ENCODE data around the gene NPPC.
"Not testable (repeated sequence)": the region's sequence is repeated elsewhere in the genome, so short reads cannot be mapped to it uniquely, and the experiment has no call there.

NPPC gene

GRCh38 chr2:231926180-231926741 is at the start of gene NPPC:
Gene NPPC (minus strand): TSS chr2:231926396. CDS start chr2:231926249, 147 bp downstream.
- DNase-seq (ENCODE audit: low spot score) = no peak

- no peak for DNase-seq (ENCODE audit: low spot score)
Measured at GRCh38 chr2:231975001-231975400, 48.8 kb upstream of the NPPC start.

- no peak for DNase-seq (ENCODE audit: low spot score)
Measured at GRCh38 chr2:231970461-231970860, 44.3 kb upstream of the NPPC start.

- no peak for DNase-seq (ENCODE audit: low spot score)
Measured at GRCh38 chr2:231968820-231969219, 42.6 kb upstream of the NPPC start.

GRCh38 chr2:231966886-231967285 is 40.7 kb upstream of the NPPC start:
- DNase-seq (ENCODE audit: low spot score) = no peak

- DNase-seq (ENCODE audit: low spot score) = no peak
Measured at GRCh38 chr2:231965102-231965501, 38.9 kb upstream of the NPPC start.

- peak; percentile 76 for DNase-seq (ENCODE audit: low spot score)
Measured at GRCh38 chr2:231961349-231962166, 35.4 kb upstream of the NPPC start, which contains the start of gene DIS3L2. Gene DIS3L2 (plus strand): TSS chr2:231961713. CDS start chr2:232014928, 53,215 bp downstream.

- no peak for DNase-seq (ENCODE audit: low spot score)
Measured at GRCh38 chr2:231960810-231961348, 34.7 kb upstream of the NPPC start.

GRCh38 chr2:231957913-231958763 is 31.9 kb upstream of the NPPC start:
- no peak for DNase-seq (ENCODE audit: low spot score)

- no peak for DNase-seq (ENCODE audit: low spot score)
Measured at GRCh38 chr2:231955758-231956472, 29.7 kb upstream of the NPPC start.

- no peak for DNase-seq (ENCODE audit: low spot score)
Measured at GRCh38 chr2:231951452-231952035, 25.3 kb upstream of the NPPC start.

GRCh38 chr2:231947694-231948093 is 21.5 kb upstream of the NPPC start:
- DNase-seq (ENCODE audit: low spot score) = no peak

- DNase-seq (ENCODE audit: low spot score) = not testable (repeated sequence)
Measured at GRCh38 chr2:231947112-231947511, 20.9 kb upstream of the NPPC start.

GRCh38 chr2:231946241-231946814 is 20.1 kb upstream of the NPPC start:
- DNase-seq (ENCODE audit: low spot score) = no peak

- DNase-seq (ENCODE audit: low spot score) = no peak
Measured at GRCh38 chr2:231942180-231942579, 16.0 kb upstream of the NPPC start.

- no peak for DNase-seq (ENCODE audit: low spot score)
Measured at GRCh38 chr2:231941673-231942072, 15.5 kb upstream of the NPPC start.

- no peak for DNase-seq (ENCODE audit: low spot score)
Measured at GRCh38 chr2:231940795-231941194, 14.6 kb upstream of the NPPC start.

GRCh38 chr2:231939022-231939421 is 12.8 kb upstream of the NPPC start:
- no peak for DNase-seq (ENCODE audit: low spot score)

- no peak for DNase-seq (ENCODE audit: low spot score)
Measured at GRCh38 chr2:231937057-231937456, 10.9 kb upstream of the NPPC start.

- DNase-seq (ENCODE audit: low spot score) = no peak
Measured at GRCh38 chr2:231936491-231936890, 10.3 kb upstream of the NPPC start.

GRCh38 chr2:231935815-231936214 is 9.6 kb upstream of the NPPC start:
- DNase-seq (ENCODE audit: low spot score) = no peak
